Globus pallidus (tissue), 1 donor: Measurements from ENCODE around the gene FES.
"Not testable (repeated sequence)": the region's sequence is repeated elsewhere in the genome, so short reads cannot be mapped to it uniquely, and the experiment has no call there.

ENCODE experiments used
- DNase-seq: peaks from one replicate; pipeline ENCODE4 v3.0.0-alpha.2; 2015; ENCODE audit warnings: low spot score

The FES gene

GRCh38 chr15:90910441-90911301 is 26.4 kb downstream of the FES start:
- no peak for DNase-seq

GRCh38 chr15:90911302-90911623 is 27.0 kb downstream of the FES start:
- no peak for DNase-seq

GRCh38 chr15:90911906-90912769 is 27.8 kb downstream of the FES start:
- DNase-seq: no peak

GRCh38 chr15:90912770-90913075 is 28.4 kb downstream of the FES start:
- DNase-seq: no peak

DNA sequence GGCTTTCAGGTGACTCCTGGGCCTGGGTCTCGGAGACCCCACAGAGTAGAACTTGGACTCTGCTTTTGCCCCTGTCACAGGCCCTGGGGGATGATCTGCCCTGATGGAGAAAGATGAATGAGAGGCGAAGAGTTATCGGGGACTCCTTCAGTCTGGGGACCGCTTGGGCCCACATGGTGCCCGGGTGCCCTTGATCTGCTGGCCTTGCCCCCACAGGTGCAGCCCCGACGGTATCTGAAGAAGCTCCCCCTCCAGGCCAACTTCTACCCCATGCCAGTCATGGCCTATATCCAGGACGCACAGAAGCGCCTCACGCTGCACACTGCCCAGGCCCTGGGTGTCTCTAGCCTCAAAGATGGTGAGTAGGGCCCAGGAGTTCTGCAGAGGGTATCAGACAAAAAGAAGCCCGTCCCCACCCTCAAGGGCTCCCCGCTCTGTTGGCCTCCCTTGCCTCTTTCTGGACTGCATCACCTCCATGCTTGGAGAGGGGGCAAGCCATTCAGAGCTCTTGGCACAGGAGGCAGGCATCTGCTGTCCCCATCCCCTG is 29.2 kb downstream of the FES start:
- DNase-seq: no peak

DNA sequence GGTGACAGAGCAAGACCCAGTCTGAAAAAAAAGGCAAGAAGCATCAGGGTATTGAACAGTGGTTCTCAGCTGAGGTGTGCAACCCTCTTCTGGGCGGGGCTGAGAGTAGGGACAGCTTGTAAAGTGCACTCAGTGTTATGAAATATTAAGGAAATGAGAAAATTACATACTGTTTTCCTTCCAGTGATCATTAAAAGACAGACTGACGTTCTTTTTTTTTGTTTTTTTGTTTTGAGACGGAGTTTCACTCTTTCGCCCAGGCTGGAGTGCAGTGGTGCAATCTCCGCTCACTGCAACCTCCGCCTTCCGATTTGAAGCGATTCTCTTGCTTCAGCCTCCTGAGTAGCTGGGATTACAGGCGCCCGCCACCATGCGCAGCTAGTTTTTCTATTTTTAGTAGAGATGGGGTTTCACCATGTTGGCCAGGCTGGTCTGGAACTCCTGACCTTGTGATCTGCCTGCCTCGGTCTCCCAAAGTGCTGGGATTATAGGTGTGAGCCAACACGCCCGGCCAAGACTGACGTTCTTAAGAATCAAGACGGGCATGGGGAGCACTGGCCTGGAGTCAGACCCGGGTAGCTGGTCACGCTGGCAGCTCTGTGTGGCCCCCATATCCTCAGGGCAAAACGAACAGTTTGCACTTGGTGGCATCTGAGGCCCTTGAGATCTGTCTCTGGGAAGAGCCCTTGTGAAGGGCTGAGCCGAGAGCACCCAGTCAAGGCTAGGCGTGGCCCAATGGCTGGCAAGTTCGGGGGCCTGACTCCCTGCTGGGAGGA is 30.2 kb downstream of the FES start:
- no peak for DNase-seq

- no peak for DNase-seq
Observed at GRCh38 chr15:90915216-90915807, 31.0 kb downstream of the FES start.

DNA sequence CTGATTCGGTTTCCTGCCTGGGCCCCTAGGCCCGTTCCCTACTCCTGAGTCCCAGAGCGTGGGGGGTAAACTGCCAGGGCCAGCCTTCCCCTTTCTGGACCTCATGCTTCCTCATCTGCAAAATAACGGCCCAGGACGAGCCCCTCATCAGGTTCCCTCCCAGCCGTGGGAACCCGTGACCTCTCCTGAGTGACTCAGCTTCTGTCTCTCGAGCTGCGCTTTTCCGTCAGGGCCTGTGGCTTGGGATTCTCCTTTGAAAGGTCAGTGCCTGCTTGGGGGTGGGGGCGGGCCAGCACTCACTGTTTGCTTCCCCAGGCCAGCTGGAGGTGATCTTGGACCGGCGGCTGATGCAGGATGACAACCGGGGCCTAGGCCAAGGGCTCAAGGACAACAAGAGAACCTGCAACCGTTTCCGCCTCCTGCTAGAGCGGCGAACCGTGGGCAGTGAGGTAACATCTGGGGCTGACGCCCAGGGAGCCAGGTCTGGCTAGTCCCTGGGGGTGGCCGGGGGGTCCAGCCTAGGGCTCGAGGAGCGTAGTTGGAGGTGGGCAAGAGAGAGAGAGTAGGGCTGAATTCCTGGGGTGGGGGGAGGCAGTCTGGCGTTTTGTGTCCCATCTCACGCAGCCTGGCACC is 31.6 kb downstream of the FES start:
- no peak for DNase-seq

DNA sequence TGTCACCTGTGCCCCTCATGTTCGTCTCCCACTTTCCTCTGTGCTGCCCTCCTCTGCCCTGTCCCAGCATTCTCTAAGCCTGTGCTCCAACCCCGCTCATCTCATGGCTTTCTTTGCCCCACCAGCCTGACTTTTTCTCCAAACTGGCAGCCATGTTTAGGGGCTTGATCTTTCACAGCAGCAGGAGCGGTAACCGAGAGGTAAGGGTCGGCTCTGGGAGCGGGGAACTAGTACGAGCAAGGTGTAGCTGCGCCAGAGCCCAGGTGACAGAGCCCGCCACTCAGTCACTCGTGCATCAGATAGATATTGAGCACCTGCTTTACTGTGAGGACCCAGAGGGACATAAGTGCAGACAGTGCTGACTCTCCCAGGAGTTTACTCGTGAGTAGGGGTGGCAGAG is 32.2 kb downstream of the FES start:
- DNase-seq: no peak

- DNase-seq: no peak
Observed at GRCh38 chr15:90917569-90917968, 33.3 kb downstream of the FES start.

DNA sequence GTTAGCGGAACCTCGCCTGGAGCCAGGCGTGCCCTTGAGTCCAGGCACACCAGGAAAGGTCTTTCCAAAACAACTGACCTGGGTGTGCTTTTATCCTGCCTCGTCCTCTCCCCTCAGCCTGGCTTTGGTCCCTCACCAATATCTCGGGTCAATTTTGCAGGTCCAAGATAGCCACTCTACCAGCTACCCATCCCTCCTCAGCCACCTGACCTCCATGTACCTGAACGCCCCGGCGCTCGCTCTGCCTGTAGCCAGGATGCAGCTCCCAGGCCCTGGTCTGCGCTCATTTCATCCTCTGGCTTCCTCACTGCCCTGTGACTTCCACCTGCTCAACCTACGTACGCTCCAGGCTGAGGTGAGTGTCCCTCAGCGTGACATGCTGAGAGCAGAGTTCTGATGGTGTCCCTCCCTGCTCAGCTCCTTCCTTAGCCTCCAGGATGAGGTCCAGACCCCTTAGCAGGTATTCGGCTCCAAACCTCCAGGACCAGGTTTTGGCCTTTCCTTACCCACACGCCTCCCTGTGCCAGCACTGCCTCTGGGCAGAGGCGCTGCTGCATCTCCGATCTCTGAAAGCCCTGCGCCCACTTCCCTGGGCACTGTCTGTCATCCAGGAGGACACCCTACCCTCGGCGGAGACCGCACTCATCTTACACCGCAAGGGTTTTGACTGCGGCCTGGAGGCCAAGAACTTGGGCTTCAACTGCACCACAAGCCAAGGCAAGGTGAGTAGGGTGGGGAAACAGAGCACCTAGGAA is 33.9 kb downstream of the FES start:
- no peak for DNase-seq

- no peak for DNase-seq
Observed at GRCh38 chr15:90918835-90919234, 34.5 kb downstream of the FES start.

DNA sequence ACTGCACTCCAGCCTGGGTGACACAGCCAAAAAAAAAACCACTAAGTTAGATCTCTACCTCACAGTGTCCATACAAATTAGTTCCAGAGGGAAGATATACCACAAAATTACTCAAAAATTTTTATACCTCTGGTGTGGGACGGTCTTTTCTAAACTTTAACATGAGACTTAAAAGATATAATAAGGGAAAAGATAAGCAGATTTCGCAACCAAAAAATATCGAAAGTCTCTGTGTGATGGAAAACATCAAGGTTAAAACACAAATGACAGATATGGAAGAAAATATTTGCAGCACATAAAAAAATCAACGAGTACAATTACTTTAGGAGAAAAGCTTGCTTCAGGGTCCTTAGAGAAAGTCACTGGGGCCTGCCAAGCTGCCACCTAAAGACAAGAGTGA is 37.6 kb downstream of the FES start:
- DNase-seq: no peak

GRCh38 chr15:90922712-90923322 is 38.5 kb downstream of the FES start:
- not testable (repeated sequence) for DNase-seq

DNA sequence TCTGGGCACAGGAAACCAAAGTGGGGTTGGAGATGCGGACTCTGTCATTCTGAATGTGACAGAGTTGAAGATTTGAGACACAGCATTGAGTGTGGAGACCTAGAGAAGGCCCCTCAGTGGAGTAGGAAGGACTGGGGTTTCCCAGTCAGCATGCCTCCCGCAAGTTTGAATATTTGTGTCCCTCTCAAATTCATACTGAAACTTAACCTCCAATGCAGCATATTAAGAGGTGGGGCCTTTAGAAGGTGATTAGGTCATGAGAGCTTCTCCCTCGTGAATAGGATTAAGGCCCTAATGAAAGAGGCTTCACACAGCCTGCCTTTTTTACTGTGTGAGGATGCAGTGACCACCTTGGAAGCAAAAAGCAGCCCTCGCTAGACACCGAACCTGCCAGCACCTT is 40.1 kb downstream of the FES start:
- DNase-seq: no peak

- DNase-seq: not testable (repeated sequence)
Observed at GRCh38 chr15:90926766-90927165, 42.5 kb downstream of the FES start.

DNA sequence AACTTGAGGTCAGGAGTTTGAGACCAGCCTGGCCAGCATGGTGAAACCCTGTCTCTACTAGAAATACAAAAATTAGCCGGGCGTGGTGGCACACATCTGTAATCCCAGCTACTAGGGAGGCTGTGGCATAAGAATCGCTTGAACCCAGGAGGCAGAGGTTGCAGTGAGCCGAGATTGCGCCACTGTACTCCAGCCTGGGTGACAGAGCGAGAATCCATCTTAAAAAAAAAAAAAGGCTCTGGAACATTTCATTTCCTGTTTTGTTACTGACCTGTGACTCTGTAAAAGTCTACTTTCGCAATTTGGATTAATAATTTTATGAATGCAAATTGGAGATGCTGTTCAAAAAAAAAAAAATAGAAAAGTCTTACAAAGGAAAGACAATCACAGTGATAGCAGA is 43.8 kb downstream of the FES start:
- not testable (repeated sequence) for DNase-seq

DNA sequence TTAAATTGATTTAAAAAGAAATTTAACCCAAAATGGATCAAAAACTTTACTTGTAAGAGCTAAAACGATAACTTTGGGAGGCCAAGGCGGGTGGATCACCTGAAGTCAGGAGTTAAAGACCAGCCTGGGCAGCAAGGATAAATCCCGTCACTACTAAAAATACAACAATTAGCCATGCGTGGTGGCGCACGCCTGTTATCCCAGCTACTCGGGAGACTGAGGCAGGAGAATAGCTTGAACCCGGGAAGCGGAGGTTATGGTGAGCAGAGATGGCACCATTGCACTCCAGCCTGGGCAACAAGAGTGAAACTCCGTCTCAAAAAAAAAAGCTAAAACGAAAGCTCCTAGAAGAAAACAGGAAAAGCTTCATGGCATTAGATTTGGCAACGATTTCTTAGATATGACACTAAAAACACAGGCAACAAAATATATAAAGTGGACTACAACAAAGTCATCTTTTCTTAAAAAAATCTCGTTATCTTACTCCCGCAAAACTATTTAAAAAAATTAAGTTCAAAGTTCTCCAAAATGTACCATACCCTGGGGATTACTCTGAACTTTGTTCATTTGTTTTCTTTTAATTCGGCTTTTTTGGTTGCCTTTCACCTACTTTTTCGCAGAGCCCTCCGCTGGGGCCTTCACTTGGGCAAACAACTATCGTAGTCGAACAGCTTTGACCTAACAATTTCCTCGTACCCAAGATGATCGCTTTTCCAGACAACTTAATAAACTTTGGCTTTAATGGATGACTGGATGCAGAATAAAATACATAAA is 45.1 kb downstream of the FES start:
- DNase-seq: no peak

GRCh38 chr15:90930861-90931574 is 46.7 kb downstream of the FES start:
- no peak for DNase-seq
